Measurements from ENCODE around the gene IGSF8. TPM values are rescaled to one million over a fixed set of nuclear protein-coding genes. Genes with fewer than 3 reads are reported as not detected.

IGSF8 gene
- total and polyA plus RNA-seq, 2 of the 8 experiments (the other 6 are each of a cell fraction or from before 2014, with no cell fraction given) = 69.6 to 132 TPM

GRCh38 chr1:160144921-160145320, 46.5 kb upstream of the IGSF8 start:
- Histone ChIP-seq H3K27me3 (replicated peaks in 1 of 4; ENCODE audit: control insufficient read depth in 3 of 4, extremely low read depth in 1 of 4, insufficient read depth in 3 of 4, low read length in 3 of 4) (no peaks in the 10 kb centered on the region), H2AK5ac (ENCODE audit: low read depth, low read length) (no peak overlapping the region), H3K4me2 (ENCODE audit: insufficient read depth in 1 of 2, low read depth in 2 of 2, low read length in 2 of 2) (no peak overlapping the region), H3K27ac (ENCODE audit: low read depth, low read length) (no peak overlapping the region), H3K18ac (ENCODE audit: extremely low read depth, low read length) (no peak overlapping the region), H3K4me3 (ENCODE audit: extremely low read depth in 1 of 4, insufficient read depth in 2 of 4, low read depth in 3 of 4, low read length in 4 of 4) (no peak overlapping the region), H4K20me1 (replicated peaks in 1 of 2; ENCODE audit: control insufficient read depth in 1 of 2, insufficient read depth in 2 of 2, low read length in 2 of 2) (no peaks in the 10 kb centered on the region), H4K5ac (ENCODE audit: insufficient read length, low read depth, low read length) (no peak overlapping the region), H2BK5ac (ENCODE audit: low read depth, low read length) (no peak overlapping the region), H3K79me1 (ENCODE audit: low read depth, low read length) (no peaks in the 10 kb centered on the region), H3K9ac (replicated peaks in 1 of 4; ENCODE audit: extremely low read depth in 1 of 4, low read depth in 3 of 4, low read length in 3 of 4) (no peak overlapping the region), H3K36me3 (ENCODE audit: control insufficient read depth in 2 of 4, insufficient read depth in 4 of 4, low read length in 3 of 4) (peaks cover 0 to 9% (median 5%) of the 10 kb centered on the region in 4 experiments; a peak in 3 of 8 replicates), H4K8ac (ENCODE audit: extremely low read depth, insufficient read depth, low read length) (no peak overlapping the region), H2BK12ac (ENCODE audit: low read depth, low read length) (no peak overlapping the region), H4K91ac (replicated peaks; ENCODE audit: insufficient read length, low read length) (no peak overlapping the region), H3K56ac (replicated peaks; ENCODE audit: insufficient read length, low read depth, low read length) (no peak overlapping the region), H3K14ac (ENCODE audit: insufficient read length) (no peak overlapping the region), H2BK120ac (replicated peaks; ENCODE audit: low read depth, low read length) (no peak overlapping the region), H2BK20ac (ENCODE audit: low read length) (no peak overlapping the region), H3K4ac (replicated peaks; ENCODE audit: insufficient read length, low read depth, low read length) (no peak overlapping the region), H2BK15ac (ENCODE audit: low read length) (no peak overlapping the region), H3K4me1 (replicated peaks in 1 of 4; ENCODE audit: control insufficient read depth in 3 of 4, insufficient read depth in 4 of 4, low read length in 3 of 4) (0 out of 7 replicates have a peak, but pooled peaks cover 0 to 2% (median 0%) of the 10 kb centered on the region in 4 experiments), H2AFZ (ENCODE audit: low read length) (no peak overlapping the region), H3K79me2 (ENCODE audit: control insufficient read depth in 1 of 2, insufficient read depth in 2 of 2, low read length in 2 of 2) (no peaks in the 10 kb centered on the region), H3K23ac (ENCODE audit: insufficient read length) (no peak overlapping the region), H3K9me3 (ENCODE audit: insufficient read depth in 2 of 2, low read depth in 1 of 2, low read length in 1 of 2) (no peaks in the 10 kb centered on the region), H3K23me2 (ENCODE audit: low read depth, low read length) (no peaks in the 10 kb centered on the region)
- no peak for TF ChIP-seq BRCA1 (IDR thresholded peaks at IDR 0.05; ENCODE audit: low read depth, low read length)
- no peak for TF ChIP-seq CEBPB (IDR thresholded peaks at IDR 0.05; ENCODE audit: low read depth, low read length)
- ChIA-PET POLR2A (ENCODE audit: partially characterized antibody) (no interaction called here), CTCF (ENCODE audit: partially characterized antibody) (interaction anchor here (1.0 to 1.6 kb wide), 2 partner anchors 41 to 44 kb away, joined by 3 to 5 read pairs; no protein-coding TSS in a partner anchor)
- no peak for DNase-seq (ENCODE audit: low read depth in 1 of 2, low spot score in 2 of 2)
- no peak for FAIRE-seq
- 69% methylated on average over 4 of the region's 4 CpGs; no CpG with 5 or more reads in 1 of the 2 experiments for WGBS, 2 experiments (ENCODE audit: extremely low coverage in 1 of 2, insufficient coverage in 1 of 2, insufficient read length in 1 of 2, insufficient replicate concordance in 2 of 2, low coverage in 1 of 2, low lambda C conversion rate in 2 of 2, missing lambda C conversion rate in 1 of 2)

Measured in H1 (cell line).